ENCODE measurements around the gene SPRED2. TPM values are rescaled to one million over a fixed set of nuclear protein-coding genes. Genes with fewer than 3 reads are reported as not detected.

SPRED2 gene
- total RNA-seq, 1 experiment from 2014 or later, result 33.3 TPM

- H3K4me3 Mint-ChIP-seq (ENCODE audit: low read depth, unreplicated experiment), result no peak overlapping the region
- intact Hi-C loops (cut with micrococcal nuclease; ENCODE audit: unreplicated experiment), result no loop called here
- CTCF ChIA-PET, result no interaction called here
- H3K9me3 Mint-ChIP-seq (ENCODE audit: low read depth, unreplicated experiment), result no peaks in the 10 kb centered on the region
- H3K4me1 Mint-ChIP-seq (ENCODE audit: low read depth, unreplicated experiment), result no peaks in the 10 kb centered on the region
- H3K36me3 Mint-ChIP-seq (ENCODE audit: insufficient read depth, unreplicated experiment), result peaks cover 11% of the 10 kb centered on the region
- no peak for TF ChIP-seq CTCF (IDR thresholded peaks at IDR 0.05; ENCODE audit: unreplicated experiment)
- no TSS peak for BruUV-seq (replicated peaks)
- no peak for DNase-seq
- peak overlapping the region; percentile 9 for H3K27ac Mint-ChIP-seq (ENCODE audit: unreplicated experiment)
- H3K27me3 Mint-ChIP-seq (ENCODE audit: unreplicated experiment), result no peaks in the 10 kb centered on the region
Observed at GRCh38 chr2:65313126-65313953, 119.1 kb downstream of the SPRED2 start.

- TF ChIP-seq CTCF (IDR thresholded peaks at IDR 0.05; ENCODE audit: unreplicated experiment), result no peak
- H3K9me3 Mint-ChIP-seq (ENCODE audit: low read depth, unreplicated experiment), result no peaks in the 10 kb centered on the region
- H3K27ac Mint-ChIP-seq (ENCODE audit: unreplicated experiment), result no peak overlapping the region
- peaks cover 11% of the 10 kb centered on the region for H3K36me3 Mint-ChIP-seq (ENCODE audit: insufficient read depth, unreplicated experiment)
- intact Hi-C loops (cut with micrococcal nuclease; ENCODE audit: unreplicated experiment), result no loop called here
- no TSS peak for BruUV-seq (replicated peaks)
- H3K27me3 Mint-ChIP-seq (ENCODE audit: unreplicated experiment), result no peaks in the 10 kb centered on the region
- CTCF ChIA-PET, result no interaction called here
- no peak for DNase-seq
- no peaks in the 10 kb centered on the region for H3K4me1 Mint-ChIP-seq (ENCODE audit: low read depth, unreplicated experiment)
- no peak overlapping the region for H3K4me3 Mint-ChIP-seq (ENCODE audit: low read depth, unreplicated experiment)
Observed at GRCh38 chr2:65311596-65311995, 120.8 kb downstream of the SPRED2 start.

DNA sequence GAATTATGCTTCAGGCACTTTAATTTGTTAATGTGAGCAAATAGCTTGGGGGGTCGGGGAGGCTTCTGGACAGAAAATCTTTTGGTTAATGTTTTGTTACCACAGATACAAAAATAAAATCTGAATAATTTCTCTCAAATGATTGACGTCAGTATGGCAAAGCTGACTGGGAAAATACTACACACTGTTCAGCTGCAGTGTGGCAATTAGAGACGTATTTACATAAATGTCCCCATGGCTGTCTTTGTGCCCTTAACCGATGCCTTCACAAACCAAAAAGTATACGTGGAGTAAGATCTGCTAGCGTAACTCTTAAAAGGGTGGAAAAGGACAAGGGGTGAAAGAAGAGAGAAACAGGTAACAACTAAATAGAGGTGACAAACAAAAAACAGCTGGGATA lies 121.3 kb downstream of the SPRED2 start:
- no peak for DNase-seq
- intact Hi-C loops (cut with micrococcal nuclease; ENCODE audit: unreplicated experiment), result no loop called here
- Mint-ChIP-seq H3K4me1 (ENCODE audit: low read depth, unreplicated experiment) (no peaks in the 10 kb centered on the region), H3K9me3 (ENCODE audit: low read depth, unreplicated experiment) (no peaks in the 10 kb centered on the region), H3K27me3 (ENCODE audit: unreplicated experiment) (no peaks in the 10 kb centered on the region), H3K27ac (ENCODE audit: unreplicated experiment) (no peak overlapping the region), H3K4me3 (ENCODE audit: low read depth, unreplicated experiment) (no peak overlapping the region), H3K36me3 (ENCODE audit: insufficient read depth, unreplicated experiment) (peaks cover 11% of the 10 kb centered on the region)
- no peak for TF ChIP-seq CTCF (IDR thresholded peaks at IDR 0.05; ENCODE audit: unreplicated experiment)
- CTCF ChIA-PET, result interaction anchor here (0.6 kb wide), 1 partner anchor 241 kb away, joined by 4 read pairs; no protein-coding TSS in a partner anchor
- no TSS peak for BruUV-seq (replicated peaks)

DNA sequence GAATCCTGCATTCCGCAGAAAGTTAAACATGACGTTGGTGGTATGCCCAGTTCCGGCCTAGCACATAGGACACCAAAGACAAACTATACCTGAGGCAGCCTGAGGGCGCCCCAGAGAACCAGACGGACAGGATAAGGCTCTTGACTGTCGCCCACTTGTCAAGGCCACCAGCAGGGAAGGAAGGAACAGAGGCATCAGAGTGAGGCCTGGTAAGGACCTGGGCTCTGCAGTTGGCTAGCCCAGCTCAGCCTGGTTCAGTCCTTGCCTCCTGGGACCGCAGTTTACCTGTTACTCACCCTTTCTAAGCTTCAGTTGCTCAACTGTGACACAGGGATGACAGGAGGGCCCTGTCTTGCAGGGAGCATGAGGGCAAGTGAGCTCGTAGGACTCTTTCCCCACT lies 122.7 kb downstream of the SPRED2 start:
- CTCF ChIA-PET, result no interaction called here
- TF ChIP-seq CTCF (IDR thresholded peaks at IDR 0.05; ENCODE audit: unreplicated experiment), result no peak
- DNase-seq, result no peak
- Mint-ChIP-seq H3K36me3 (ENCODE audit: insufficient read depth, unreplicated experiment) (peaks cover 11% of the 10 kb centered on the region), H3K27ac (ENCODE audit: unreplicated experiment) (no peak overlapping the region), H3K27me3 (ENCODE audit: unreplicated experiment) (no peaks in the 10 kb centered on the region), H3K4me1 (ENCODE audit: low read depth, unreplicated experiment) (no peaks in the 10 kb centered on the region), H3K9me3 (ENCODE audit: low read depth, unreplicated experiment) (no peaks in the 10 kb centered on the region), H3K4me3 (ENCODE audit: low read depth, unreplicated experiment) (no peak overlapping the region)
- intact Hi-C loops (cut with micrococcal nuclease; ENCODE audit: unreplicated experiment), result no loop called here
- no TSS peak for BruUV-seq (replicated peaks)
